Activated CD4-positive, alpha-beta T cell treated with anti-CD3 and anti-CD28 coated beads for 4 hours (primary cell): ENCODE data around the gene FAM217A.
A peak's percentile ranks its signal among the peaks of the same experiment; 100 is the strongest.

Source experiments
- DNase-seq, 2 donors: peaks; one replicate each; pipeline ENCODE4 v3.0.0-alpha.2; 2020

FAM217A gene

DNA sequence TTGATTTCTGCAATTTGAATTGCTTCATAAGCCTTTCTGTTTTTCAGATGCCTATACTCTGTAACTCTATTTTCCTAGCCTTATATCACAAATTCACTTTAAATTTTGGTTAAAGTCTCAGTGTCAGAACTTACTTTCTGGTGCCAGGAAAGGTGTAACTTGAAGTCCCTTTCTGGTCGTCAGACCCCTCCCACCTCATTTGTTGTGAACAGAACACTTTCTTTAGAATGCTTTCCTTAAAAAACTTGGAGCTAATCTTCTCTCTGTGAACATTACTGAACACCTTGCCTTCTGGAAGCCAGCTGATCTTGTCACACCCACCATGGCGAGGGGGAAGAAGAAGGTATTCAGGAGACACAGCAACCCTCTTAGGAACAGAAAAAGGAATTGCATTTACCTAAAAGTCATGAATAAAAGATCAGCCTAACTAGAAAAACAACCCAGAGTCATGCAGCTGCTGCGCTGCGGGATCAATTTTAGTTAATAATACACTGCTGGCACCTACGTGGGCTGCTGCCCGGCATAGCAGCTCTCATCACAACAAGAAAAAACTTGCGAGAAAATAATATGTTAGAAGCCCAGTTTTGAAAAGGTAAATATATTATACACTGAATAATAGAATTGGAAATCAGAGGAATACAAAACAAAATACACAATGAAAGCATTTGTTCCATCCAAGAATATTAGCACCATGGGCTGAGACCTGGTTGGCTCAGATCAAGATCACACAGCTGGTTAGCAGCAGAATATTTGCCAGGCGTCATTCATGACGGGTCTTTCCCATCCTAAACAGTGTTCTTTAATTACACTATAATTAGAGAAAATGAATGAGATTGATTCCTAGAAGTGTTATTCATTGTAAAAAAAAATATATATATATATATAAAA is 5.8 kb upstream of the FAM217A start:
- no peak for DNase-seq

DNA sequence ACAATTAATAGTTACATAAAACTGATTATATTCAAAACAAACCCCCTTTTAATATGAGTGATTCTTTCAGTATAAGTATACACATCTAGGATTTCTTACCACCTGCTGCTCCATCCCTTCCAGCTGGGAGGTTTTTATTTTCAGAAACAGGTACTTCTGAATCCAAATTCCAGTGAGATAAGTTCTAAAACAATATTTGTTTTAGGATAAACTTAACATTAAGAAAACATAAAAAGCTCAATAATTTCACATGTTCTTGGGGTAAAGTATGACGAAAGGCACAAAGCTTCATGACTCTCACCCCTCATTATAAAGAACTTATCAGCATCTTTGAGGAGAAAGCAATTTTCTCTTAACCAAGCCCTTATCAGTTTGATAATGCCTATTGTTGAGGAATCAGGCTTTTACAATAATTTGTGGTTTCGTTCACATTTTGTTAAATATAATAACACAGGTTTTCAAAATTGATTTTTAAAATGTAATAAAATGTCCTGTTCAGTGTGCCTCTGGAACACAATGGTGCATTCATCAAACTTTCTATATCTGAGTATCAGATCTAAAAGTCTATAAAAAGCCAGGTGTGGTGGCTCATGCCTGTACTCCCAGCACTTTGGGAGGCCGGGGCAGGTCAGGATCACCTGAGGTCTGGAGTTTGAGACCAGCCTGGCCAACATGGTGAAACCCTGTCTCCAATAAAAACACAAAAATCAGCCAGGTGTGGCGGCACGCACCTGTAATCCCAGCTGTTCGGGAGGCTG is 4.3 kb downstream of the FAM217A start:
- no peak for DNase-seq

DNA sequence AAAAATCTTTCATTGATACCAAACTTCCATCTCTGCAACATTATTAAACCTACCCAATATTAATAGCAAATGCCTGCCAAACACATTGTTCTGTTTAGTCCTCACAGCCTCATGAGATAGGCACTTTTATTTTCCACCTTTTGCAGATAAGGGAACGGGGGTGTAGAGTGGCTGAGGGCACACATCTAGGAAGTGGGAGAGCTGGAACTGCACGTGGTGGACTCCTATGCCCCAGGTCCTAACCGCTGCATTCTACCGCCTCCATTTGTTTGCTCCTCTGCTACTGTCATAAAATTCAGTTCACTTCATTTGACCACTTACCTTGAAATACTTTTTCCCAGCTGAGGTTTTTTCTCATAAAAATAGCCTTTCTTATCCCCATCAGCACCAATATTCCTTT is 7.6 kb downstream of the FAM217A start:
- no peak for DNase-seq

DNA sequence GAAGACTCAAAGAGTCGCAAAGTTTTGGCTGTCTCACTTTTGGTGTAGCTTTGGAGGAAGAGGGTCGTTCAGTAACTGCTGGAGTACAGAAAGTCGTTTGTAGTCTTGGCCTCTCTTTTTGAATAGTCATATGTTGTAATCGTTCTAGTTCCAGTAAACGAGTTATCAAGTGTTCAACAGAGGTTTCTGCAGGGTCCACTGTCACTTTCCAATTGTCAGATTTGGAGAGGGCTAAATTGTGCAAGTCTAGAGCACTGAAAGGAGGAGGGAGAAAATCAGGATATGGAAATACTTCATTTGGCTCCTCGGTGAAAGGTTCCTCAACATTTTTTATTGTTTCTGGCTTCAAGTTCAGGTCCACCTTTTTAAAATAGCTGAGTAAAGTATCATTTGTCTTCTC is 9.7 kb downstream of the FAM217A start:
- DNase-seq = no peak

DNA sequence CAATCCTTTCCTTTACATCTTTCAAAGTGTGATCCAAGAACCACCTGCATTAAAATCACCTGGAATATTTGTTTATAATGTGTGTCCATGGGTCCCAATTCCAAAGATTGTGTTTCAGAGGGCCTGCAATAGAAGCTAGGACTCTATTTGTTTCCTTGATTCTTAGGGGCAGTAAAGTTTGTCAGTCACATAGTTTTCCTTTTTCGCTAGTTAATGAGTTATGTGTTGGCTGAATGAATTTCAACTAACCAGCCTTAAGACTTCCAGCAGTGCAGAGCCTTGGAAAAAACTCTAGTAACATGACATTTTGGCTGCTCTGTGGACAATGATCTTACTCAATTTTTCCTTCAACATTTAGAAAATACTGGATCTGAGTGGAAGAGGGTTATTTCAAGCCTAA is 11.3 kb downstream of the FAM217A start:
- no peak for DNase-seq

DNA sequence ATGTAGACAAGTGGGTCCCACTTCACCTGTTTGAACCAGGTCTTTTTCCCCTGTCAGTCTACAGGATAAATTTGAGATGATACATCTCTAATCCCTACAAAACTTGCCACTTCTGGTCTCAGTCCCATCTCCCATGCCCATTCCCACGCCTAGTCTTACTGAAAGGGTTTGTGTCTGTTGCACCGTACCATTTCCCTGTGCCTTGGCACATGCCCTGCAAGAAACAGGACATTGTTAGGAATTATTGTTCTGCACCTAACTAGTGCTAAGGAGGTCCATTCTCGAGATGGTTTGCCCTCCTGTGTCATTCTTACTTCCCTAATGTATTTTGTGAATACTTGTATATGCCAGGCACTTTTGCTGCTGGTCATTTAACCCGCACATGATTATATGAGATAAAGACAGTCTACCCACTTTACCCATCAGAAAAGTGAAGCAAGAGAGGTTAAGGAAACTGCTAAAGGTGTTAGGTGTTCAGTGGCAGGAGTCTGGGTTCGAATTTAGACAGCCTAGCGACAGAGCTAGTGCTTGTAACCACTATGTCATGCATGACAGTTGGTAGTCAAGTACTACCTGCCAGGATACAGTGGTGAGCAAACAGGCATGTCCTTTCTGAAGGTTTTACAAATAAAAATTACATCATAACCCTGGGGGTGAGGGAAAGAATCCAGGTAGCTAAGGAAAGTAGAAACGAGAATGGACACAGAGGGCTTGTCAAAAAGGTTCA is 12.7 kb downstream of the FAM217A start:
- DNase-seq = no peak

DNA sequence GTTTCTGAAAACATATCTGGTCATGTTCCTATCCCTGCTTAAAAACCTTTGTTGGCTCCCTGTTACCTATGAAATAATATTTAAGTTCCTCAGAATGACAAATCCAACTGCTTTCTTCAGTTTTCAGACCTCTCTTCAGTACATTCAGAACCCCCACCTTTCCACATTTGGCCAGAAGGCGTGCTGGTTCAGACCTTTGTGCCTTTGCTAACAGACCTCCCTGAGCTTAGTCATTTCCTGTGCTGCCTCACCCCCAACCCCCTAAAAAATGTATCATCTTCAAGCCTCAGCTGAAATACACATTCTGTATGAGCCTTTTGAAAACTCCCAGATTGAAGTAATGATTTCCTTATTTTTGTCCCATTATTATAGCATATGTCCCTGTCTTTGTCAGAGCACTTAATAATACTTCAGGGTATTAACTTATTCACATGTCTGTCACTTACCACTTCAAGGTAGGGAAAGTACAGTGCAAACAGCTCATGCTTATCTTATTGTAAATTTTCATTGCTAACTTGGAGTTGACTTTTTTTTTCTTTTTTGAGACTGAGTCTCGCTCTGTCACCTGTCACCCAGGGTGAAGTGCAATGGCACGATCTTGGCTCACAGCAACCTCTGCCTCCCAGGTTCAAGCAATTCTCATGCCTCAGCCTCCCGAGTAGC is 19.7 kb downstream of the FAM217A start:
- DNase-seq = peak; percentile 44 to 55

DNA sequence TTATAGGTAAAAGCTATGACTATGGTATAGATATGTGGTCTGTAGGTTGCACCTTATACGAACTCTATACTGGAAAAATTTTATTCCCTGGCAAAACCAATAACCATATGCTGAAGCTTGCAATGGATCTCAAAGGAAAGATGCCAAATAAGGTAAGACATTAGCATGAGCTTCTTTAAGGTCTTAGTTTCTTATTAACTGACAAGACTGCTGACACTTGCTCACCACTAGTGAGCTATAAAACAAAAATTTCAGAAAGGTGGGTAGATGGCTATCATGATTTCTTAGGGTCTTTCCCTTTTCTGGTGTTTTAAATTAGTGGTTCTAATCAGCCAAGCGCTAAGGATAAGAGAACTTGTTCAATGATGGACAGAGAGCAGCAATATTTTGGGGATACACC is 21.9 kb downstream of the FAM217A start:
- no peak for DNase-seq

DNA sequence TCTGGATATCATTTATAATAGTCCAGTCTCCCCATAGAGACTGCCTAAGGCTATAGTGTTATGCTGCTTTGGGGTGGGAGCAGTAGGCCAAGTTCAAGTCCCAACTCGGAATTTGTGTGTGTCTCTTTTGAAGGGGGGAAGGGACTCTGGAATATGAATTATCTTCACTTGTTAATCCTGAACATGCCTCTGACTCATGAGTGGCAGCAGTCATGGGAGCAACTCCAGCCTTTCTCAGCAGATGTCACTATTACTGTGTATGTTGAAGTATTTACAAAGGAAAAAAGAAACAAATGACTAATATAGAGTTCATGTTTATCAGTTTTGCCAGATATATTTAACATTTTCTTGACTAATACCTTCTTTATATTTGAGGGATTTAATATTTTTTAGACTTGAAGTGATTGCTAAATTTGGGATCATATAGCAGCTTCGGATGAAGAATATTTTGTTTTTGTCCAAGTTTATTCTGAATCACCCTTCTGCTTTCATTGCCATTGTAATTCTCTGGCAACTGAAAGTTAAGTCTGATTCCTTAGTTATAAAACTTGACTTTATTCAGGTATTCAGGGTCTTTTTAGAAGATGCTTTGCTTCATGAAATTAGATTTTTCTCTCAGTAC is 23.4 kb downstream of the FAM217A start:
- peak in 1 of 2 donors; percentile 16 for DNase-seq

DNA sequence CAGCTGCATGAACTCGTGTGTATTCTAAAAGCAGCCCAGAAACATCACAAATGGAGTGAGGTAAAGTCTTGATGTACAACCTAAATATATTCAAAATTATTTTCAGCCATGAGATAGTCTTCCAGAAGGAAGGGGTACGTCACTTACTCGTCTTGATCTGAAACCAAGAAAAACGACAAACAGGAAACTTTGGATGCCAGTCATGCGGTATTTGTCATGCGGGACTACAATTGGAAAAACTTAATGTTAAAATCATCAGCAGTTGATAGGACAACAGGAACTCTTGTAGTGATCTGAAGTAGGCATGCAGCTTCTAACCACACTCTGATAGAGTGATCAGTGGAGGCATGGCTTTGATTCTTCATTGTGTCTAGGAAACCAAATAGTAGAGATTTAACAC is 29.7 kb downstream of the FAM217A start:
- no peak for DNase-seq

DNA sequence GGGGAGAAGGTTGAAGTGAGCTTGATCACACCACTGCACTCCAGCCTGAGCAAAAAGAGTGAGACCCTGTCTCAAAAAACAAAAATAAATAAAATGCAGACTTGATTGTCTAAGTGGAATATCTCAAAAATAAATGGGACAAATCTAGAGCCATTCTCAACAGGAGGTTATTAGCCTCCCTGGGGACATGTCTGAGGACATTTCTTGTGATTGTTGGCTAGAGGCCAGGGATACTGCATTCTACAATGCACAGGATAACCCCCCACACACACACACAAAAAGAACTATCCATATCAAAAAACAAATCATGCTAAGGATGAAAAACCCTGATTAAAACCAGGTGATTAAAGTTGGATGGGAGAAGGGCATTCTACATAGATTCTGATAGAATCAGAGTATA is 37.5 kb downstream of the FAM217A start:
- DNase-seq = no peak

DNA sequence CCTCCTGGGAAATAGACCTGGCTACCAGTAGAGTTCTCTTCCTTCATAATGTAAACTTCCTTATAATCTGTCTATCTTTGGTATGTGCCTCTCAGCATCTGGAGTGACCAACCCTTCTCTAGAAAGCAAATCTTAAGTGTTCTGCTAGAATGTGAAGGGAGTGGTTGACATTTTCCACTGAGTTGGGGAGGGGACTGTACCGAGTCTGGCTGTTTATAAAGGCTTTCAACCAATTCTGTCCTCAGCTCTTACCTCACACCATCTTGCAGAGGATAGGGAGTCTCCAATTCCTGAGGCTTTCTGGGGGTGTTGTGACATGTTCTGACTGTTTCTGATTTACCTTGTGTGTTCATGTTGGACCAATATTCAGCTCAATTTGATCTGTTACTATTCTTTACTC is 39.6 kb downstream of the FAM217A start:
- DNase-seq = no peak

DNA sequence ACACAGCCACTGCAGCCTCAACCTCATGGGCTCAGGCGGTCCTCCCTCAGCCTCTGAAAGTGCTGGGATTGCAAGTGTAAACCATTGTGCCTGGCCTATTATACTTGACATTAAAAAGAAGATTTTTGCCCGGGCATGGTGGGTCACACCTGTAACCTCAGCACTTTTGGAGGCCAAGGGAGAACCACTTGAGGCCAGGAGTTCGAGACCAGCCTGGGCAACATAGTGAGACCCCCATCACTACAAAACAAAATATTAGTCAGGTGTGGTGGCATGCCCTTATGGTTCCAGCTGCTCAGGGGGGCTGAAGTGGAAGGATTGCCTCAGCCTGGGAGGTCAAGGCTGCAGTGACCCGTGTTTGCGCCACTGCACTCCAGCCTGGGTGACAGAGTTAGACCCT is 42.4 kb downstream of the FAM217A start:
- DNase-seq = no peak

DNA sequence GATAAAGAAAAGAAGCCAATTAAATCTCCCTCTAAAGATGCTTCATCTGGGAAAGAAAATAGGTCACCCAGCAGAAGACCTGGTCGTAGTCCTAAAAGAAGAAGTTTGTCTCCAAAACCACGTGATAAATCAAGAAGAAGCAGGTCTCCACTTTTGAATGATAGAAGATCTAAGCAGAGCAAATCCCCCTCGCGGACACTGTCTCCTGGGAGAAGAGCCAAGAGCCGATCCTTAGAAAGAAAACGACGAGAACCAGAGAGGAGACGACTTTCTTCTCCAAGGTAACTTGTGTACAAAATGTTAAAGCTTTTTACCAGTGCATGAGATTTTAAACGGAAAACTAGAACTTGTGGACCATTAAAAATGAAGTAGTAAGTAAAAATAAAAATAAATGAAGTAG is 46.5 kb downstream of the FAM217A start:
- DNase-seq = no peak

DNA sequence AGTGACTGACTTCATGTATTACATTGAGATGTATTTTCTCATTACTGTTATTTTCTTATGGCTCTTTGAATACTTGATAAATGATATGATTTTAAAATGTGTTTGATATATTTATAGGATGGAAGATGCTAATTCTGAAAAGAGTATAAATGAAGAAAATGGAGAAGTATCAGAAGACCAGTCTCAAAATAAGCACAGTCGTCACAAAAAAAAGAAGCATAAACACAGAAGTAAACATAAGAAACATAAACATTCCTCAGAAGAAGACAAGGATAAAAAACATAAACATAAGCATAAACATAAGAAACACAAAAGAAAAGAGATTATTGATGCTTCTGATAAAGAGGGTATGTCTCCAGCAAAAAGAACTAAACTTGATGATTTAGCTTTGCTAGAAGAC is 47.5 kb downstream of the FAM217A start:
- DNase-seq = no peak

DNA sequence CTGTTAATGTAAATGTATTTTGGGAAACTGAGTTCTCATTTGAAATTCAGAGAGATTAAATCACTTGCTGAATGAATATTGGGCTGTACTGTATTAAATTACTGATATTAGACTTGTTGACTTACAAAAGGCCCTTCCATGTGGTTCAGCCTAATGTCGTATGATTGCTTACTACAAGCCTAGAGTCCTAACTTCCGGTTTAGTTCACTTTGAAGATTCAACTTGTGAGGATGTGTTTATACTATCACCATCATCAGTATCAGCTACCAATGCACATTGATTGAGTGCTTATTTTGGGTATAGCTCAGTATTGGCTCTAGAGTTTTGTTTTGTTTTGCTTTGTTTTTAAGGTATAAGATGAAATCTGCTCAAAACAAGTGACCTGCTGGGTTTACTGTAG is 48.3 kb downstream of the FAM217A start:
- DNase-seq = no peak

DNA sequence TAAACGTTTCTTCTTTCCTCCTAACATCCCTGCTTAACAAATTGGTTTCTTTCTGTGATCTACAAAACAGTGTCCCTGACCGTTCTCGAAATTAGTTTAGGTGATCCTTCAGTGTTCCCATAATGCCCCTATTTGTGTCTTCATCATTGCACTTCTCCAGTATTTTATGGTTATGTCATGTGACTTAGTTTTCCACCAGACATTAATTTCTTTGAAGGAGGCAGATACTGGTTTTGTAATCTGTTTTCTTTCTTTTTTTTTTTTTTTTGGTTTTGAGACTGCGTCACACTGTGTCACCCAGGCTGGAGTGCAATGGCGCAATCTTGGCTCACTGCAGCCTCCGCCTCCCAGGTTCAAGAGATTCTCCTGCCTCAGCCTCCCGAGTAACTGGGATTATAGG is 49.2 kb downstream of the FAM217A start:
- DNase-seq = no peak

DNA sequence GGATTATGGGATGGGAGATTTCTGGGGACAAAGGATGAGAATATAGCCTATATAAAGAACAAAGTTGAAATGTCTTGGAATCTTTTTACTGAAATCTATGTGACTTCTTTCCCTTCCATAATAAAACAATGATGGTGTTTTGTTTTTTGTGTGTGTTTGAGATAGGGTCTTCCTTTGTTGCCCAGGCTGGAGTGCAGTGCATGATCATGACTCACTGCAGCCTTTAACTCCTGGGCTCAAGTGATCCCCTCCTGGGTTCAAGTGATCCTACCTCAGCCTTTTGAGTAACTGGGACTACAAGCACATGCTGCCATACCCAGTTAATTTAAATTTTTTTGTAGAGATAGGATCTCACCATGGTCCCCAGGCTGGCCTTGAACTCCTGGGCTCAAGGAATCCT is 50.9 kb downstream of the FAM217A start:
- DNase-seq = no peak

DNA sequence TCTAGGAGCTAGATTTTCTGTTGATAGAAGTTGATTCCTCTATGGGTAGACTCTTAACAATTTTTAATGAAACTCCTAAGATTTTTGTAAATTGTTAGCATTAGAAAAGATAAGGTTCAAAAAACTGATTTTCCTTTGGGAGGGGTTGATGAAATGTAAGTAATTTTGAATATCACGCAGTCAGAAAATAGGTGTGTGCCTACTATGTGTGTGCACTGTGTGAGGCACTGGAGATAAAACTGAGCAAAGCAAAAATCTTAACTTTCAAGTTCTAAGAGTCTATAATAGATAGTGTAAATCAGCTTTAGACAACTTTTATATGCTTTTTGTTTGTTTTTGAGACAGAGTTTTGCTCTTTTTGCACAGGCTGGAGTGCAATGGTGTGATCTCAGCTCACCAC is 53.3 kb downstream of the FAM217A start:
- no peak for DNase-seq

DNA sequence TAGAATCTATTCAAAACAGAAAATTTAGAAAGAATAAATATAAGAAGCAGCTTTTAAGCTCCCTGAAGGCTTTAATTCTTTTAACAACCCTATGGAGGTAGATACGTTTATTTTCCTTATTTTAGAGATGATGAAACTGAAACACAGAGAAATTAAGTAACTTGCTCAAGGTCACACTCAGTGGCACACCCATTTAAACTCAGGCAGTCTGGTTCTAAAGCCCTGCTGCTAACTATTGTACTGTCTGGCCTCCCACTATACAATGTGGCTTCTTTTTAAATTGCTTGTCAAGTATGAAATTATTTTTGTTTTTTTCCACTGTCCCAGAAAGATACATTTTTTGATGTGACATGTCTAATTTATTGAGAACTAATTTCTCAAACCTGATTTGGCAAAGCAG is 55.7 kb downstream of the FAM217A start:
- DNase-seq = no peak

DNA sequence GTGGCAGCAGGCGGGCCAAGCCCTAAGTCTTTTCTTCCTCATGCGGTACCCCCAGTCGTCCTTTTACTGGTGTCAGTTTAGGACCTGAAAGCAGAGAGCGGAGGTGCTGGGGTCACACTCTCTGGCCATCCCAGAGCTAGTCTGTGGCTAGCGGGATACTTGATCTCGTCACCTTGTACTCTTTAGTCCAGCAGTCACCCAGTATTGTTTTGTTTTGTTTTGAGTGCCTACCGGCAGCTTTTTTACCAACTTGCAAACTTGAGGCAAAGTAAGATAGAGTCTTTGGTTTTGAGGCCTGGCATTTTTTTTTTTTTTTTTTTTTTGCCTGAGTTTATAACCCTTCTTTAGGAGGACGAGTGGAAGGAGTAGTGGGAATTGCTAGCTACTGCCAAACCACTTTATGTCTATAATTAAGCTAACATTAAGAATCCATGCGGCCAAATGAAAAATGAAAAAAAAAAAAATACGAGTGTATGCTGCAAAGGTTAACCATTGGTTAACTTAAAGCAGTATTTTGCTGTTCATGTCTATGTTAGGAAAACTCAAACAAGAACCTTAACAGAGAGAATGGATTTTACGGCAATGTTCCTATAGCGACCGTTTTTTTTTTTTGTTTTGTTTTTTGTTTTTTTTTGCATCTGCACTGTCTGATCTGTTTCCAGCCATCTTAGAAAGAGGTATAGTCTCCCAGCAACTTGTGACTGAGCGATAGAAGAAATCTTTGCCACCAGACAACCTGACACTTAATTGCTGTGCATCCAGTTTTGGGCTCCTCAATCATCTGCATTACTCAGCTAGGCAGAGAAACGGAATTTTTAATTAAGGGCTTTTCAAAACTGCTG is 56.9 kb downstream of the FAM217A start:
- DNase-seq = no peak
